Stimulated activated CD4-positive, alpha-beta T cell treated with anti-CD3 and anti-CD28 coated beads, Interleukin-12 subunit alpha, Interleukin-12 subunit beta, amount 100 ng/mL, for 24 hours (primary cell): Measurements from ENCODE around the gene FHOD3.
"Not testable (repeated sequence)": the region's sequence is repeated elsewhere in the genome, so short reads cannot be mapped to it uniquely, and the experiment has no call there.

ENCODE experiments used
- DNase-seq, 2 experiments: peaks; one replicate each; pipeline ENCODE4 v3.0.0-alpha.2; 2020; ENCODE audit warnings: low read depth in 2 of 2

The FHOD3 gene

DNA sequence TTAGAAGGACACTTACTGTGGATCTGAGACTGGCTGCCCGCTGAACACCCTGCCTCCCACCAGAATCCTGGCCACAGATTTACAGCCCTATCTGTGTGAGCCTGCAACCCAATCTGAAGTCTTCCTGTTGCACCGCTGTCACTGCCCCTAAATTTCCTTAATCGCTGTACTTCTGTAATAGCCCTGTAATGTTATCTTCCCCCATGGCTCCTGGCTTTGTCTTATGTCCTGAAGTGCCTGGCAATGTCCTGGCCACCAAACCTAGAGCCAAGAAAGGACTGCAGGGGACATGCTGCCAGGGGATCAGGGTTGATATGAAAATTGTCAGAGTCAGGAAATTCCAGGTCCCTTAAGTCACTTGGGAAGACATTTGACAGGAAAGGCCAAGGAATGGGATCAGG, 52.7 kb downstream of the FHOD3 start:
- DNase-seq, result no peak

DNA sequence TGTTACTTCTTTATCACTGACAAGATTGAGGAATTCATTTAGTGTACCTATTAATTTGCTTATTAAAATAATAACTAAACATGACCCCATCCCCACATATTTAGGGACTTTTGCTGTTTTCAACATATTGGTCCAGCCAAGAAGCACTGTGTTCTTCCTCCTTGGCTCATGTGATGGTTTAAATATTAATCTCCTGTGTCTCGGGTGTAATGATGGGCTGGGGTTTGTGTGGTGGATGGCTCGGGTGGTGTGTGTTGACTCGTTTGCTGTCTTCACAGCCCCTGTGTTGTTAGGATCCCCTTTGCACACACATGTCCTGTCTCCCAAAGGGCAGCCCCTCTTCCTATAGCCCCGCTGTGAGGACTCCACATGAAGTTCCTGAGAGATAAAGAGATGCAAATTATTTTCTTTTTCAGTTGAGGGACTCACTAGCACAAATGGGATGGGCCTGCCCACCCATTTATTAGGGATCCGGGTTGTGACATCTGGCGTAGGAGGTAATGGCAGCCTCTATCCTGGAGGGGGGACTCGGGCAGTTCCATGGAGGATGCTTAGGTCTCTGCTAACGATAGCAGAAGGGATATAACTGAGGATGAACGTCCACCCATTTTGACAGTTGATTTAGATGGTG, 53.4 kb downstream of the FHOD3 start:
- no peak for DNase-seq

DNA sequence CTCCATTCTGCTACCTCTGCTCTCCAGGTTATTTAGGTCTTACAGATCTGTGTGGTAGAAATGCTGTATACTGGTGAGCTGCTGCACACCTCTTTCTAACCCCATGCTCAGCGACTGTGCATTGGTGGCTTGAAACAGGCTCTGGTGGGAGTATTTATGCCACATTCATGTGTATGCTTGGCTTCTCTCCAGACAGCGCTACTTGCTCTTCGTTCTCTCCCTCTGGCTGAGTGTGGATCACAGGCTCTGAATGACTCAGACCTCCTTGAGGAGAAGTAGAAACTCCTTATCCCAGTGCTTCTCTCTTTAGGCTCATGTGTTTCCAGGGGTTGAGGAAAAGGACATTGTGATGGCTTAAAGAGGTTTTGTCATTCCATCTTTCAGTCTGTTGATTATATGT, 54.9 kb downstream of the FHOD3 start:
- DNase-seq, result no peak

DNA sequence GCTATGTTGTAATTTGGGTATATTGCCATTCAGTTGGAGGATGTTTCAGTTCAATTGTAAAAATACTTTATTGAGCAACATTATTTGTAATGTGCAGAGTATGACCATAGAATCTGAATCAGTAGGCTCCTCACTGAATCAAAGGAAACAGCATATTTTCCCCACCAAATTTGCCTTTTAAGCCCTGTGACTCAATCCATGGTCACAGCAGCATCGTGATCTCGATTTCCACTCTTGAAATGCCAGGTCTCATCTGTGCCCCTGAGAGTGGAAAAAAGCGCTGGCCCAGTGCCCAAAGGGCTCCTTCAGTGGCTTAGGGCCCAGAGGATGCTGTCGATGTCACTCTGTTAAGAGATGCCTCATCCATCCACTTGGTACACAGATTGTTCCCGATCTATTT, 57.5 kb downstream of the FHOD3 start:
- no peak for DNase-seq

DNA sequence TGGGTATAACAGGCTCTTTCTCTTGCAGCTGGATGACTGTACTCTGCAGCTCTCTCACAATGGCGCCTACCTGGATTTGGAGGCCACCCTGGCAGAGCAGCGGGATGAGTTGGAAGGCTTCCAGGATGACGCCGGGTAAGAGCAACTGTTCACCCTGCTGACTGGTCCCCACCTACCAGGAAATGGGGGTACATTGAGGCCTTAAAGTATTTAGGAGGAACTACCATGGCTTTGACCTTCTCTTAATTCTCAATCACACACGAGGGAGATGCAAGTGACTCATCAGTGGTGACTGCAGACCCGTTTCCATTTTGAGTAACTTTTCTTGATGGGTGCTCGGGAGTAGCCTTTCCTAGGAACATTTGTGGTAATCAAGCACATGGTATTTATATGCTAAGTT, 58.0 kb downstream of the FHOD3 start:
- no peak for DNase-seq

DNA sequence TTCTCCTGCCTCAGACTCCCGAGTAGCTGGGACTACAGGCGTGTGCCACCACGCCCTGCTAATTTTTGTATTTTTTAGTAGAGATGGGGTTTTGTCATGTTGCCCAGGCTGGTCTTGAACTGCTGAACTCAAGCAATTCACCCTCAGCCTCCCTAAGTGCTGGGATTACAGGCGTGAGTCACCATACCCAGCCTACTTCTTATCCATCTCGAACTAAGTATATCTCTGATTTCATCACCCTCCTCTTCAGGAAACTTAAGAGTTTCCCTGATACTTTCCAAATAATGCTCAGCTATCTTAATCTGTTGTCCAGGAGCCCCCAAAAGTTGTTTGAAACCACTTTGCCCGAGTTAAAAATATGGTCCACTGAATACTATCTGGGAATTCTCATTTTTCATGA, 59.2 kb downstream of the FHOD3 start:
- DNase-seq, result not testable (repeated sequence)

DNA sequence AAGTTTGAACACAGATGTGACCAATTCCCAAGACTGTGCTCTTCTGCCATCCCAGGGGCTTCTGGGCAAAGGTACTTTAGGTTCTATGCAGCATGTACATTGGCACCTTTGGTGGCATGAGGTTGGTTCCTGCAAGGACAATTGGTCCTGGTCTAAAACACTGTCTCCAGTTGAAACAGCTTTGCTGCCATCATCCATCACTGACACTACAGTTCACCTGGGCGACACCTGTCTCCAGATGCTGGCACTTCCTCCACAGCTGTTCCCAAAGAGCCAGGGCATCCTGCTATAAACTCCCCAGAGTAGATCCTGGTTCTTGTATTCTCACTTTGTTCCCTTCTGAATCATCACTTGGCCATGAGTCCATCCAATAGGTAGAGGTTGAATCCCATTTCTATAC, 60.6 kb downstream of the FHOD3 start:
- DNase-seq, result no peak

DNA sequence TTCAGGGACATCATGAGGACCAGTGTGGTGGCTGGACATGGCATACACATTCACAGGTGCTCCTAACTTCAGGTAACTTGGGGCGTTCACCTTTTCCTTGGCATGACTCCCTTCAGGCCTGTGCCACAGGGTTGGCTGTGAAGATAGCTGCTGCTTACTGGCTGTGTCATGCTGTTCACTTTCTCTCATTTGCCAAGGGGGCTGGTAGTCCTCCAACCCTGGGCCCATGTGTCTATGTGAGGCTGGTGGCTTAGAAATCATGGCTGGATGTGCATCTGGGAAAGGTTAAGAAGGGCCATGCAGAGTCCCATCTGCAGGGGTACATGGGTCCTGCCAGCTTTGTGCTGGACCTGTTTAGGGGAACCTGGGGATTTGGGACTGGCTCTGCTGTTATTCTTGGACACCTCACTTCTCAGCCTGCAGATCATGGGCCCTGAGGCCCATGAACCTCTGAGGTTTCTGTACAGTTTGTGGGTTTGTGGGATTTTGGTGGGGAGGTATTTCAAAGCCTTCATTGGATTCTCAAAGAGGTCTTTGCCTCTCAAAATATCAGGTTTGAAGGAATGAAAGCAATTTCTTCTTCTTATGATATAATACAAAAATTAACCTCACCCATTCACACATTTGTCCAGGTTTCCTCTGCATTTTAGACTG, 62.9 kb downstream of the FHOD3 start:
- DNase-seq, result no peak

DNA sequence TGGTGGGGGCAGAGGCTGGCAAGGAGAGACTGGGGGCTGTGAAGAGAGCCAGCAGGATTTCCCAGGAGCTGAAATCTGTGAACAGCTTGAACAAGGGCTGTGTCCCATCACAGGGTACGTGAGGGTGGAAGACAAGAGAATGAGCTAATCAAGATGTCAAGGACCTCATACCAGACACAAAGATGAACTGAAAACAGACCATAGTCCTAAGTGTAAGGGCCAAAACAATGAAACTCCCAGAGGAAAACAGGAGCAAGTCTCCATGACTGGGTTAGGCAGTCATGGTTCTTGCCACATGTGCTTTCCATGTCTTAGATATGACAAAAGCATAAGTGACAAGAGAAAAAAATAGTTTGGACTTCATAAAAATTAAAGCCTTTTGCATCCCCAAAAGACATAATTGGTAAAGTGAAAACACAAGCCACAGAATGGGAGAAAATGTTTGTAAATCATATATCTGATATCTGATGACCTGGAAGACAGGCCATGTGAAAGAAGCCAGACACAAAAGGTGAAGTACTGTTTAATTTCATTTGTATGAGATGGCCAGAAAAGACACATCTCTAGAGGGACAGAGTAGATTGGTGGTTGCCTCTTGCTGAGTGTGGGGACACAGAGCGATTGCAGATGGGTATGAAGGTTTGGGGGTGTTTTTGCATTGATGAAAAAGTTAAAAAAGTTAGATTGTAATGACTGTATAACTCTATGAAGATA, 67.6 kb downstream of the FHOD3 start:
- no peak for DNase-seq

DNA sequence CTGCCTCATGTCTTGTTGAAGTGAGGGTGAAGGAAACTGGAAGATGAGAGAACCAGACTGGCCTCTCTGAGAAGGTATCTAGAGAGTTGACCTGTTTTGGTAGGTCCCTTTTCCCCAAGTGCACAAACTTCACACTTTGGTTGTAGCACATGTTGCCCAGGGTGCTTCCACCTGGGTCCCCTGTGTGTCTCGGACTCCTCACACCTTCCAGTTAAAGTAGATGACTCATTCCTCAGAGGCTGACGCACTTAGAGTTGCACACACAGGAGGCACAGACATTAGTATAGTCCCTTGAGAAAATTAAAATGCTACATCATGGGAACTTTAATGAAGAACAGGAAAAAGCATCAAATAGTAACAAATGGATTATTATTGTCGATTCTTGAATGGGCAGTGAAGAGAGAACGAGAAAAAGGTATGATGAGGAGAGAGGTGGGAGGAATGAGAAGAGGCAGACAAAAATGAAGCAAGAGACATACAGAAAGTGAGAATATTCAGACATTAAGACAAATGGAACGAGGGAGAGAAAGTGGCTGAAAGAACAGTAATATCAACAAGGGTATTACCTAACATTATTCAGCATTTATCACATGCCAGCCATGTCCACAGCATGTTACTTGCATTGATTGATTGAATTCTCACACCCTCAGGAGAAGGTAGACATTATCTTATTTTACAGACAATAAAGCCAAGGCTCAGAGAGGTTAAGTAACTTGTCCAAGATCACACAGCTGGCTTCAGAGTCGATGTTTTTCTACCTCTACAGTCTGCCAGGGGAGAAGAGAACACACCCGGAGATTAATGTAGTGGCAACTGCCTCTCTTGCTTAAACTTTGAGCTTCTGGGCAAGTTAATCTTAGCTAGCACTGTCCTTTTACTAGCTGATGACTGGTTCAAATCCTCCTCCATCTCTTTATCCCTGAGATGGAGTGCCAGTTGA, 68.6 kb downstream of the FHOD3 start:
- DNase-seq, result no peak

DNA sequence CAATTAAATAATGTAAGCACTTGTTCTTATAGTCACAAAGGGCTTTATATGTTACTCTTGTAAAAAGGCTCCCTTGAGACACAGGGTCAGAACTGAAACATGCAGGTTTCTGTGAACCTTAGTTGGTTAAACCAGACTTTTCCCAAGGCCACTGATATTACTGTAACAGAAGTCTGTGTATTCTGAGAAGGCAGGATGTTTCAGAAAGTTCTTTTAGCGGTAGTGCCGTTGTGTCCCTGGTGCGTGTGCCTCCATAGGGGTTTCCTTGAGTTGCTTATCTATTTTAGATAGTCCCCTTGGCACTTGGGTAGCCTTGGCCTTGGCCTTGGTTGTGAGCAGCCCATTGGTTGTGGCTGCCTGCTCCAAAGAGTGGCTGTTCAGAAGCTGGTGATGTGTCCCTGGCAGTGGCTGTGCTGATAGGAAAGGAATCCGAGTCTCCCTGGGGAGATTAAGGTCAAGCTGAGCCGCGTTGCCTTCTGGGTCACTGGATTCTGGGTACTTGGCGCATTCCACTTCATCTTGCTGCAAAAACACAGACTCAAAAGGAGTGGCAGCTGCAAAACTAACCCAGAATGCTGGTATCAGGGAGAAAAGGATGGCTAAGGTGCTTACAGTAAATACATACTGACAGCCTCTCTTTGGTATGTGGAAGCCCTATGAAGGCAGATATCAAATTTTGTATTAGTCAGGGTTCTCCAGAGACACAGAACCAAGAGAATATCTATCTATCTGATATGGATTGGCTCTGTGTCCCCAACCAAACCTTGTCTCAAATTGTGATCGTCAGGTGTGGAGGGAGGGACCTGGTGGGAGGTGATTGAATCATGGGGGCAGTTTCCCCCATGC, 69.7 kb downstream of the FHOD3 start:
- no peak for DNase-seq

DNA sequence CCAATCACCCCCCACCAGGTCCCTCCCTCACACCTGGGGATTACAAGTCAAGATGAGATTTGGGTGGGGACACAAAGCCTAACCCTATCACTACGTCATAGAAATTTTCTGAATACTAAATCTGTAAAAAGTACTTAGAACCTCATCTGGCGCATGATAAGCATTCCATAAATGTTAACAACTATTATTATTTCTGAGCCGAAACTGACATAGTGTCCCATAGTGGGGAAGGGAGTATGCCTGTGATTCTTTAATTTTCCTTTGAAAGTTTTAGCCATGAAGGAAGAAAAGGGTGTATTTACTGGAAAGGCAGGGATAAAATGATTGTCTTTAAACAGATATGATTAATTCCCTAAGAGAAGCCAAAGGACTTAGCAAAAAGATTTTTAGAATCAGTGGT, 71.4 kb downstream of the FHOD3 start:
- DNase-seq, result no peak

DNA sequence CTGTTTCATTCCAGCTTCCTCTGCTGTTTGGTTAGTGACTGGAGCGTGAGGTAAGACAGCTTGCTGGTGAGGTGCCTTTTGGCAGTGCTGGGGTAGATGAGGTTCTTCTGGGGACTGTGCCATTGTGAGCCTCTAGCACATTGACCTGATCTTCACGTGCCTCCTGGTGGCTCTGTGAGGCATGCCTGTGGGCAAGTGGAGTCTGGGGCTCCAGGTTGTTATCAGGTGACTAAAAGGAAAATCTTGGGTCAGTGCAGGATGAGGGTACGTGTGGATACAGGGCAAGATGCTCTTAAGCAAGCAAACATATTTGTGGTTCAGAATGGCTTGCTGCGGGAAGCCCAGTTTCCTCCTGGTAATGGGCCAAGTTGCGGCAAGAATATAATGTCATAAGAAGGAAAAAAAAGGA, 75.4 kb downstream of the FHOD3 start:
- no peak for DNase-seq

DNA sequence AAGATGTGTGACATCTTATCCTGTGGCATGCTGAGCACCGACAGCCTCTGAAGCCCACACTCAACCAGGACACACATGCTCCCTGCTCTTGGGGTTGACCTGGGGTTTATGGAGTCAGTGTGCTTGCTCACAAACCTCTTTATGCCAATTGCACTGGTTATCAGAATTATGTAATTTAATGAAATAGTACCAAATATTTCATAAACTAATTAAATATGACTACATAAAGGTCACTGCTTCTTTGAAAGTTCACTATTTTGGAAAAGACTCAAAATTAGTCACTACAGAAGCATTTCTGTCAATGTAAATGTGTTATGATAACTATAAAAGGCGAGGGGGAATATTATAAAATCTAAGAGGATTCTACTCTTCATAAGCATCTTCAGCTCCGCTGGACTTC, 76.7 kb downstream of the FHOD3 start:
- DNase-seq, result no peak

DNA sequence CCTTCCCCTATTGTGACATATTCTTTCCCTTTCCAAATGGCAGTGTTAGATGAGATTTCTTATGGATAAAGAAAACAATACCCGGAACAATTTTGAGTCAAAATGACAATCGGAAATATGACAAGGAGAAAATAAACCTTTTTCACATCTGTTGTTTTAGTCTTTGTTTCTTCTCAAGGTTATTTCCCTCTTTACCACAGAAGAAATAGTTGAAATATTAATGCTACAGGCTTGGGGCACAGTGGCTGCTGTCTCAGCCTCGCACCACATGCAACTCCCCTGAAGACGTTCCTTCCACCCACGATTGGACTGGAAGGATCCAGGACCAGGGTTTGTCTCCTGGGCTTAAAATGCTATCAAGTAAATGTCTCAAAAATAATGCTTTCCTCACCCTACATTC, 77.6 kb downstream of the FHOD3 start:
- no peak for DNase-seq

DNA sequence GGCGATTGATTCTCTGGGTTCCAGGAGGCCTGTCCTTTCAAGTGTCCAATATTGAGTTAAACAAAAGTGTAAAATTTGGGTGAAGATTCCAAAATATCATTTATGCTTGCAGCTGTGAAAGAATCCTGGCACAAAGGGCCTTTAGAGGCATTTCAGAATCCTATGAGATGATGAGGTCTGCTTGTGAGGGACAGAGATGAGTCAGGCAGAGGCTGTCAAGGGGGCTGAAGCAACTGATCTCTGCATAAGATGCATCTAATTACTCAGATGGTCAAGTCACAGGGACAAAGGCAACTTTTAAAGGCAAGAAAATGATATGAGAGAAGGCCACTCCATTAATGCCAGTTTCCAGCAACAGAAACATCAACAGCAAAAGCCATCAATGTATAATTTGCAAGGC, 78.8 kb downstream of the FHOD3 start:
- no peak for DNase-seq

DNA sequence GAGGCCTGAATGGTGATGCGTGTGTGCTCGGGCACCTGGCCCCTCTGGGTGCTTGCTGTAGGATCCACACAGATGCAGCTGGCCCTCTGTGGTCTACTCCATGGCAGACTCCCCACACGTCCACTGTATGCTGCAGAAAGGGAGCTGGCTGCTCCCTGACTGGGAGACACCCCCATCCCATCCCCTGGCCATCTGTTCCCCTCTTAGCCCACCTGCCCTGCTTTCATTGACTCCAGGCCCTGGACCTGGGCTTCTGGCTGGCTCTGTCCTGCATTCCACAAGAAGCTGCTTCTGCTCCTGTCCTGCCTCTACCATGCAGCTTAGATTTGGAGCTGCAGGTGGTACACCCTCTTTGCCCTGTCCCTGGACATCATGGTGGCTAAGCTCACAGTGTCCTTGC, 80.1 kb downstream of the FHOD3 start:
- DNase-seq, result no peak

DNA sequence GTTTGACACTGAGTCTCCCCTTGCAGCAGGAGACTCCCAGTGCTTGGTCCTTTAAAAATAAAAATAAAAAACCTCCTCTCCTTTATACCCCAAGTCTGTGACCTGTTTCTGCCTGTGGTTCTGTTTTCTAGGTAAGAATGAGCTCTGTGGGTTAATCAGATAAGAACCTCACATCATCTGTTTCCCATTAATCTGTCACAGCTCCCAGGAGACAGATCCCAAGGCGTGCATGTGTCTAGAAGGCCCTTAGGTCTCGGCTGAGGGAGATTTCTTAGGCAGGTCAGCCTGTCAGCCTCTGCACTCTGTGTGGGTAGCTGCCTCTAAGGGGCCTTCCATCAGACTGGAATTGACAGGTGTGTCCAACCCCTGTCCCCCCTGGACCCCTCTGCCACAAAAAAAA, 80.7 kb downstream of the FHOD3 start:
- no peak for DNase-seq

DNA sequence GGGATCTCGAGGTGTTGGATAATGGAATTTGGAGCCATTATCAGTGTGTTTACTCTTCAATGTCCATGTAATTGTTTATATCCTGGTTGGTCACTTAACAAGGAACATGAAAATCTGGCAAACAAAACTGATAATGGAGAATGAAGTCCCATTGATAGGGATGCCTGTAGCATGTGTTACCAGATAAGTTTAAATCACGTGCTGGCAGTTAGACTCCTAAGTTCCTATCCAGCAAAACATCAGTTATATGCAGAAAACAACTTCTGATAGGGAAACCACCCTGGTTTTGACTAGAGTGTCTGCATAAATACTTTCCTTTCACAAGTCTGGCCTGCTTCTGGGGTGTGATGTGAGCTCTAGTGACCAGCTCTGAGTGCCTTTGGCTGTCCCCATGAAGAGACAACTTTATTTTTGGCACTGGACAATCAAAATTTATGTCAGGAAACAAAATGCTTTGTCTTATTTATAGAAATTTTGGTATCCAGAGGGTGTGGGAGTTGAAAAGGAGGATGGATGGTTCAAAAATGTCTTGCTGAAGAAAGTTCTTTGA, 82.0 kb downstream of the FHOD3 start:
- no peak for DNase-seq

DNA sequence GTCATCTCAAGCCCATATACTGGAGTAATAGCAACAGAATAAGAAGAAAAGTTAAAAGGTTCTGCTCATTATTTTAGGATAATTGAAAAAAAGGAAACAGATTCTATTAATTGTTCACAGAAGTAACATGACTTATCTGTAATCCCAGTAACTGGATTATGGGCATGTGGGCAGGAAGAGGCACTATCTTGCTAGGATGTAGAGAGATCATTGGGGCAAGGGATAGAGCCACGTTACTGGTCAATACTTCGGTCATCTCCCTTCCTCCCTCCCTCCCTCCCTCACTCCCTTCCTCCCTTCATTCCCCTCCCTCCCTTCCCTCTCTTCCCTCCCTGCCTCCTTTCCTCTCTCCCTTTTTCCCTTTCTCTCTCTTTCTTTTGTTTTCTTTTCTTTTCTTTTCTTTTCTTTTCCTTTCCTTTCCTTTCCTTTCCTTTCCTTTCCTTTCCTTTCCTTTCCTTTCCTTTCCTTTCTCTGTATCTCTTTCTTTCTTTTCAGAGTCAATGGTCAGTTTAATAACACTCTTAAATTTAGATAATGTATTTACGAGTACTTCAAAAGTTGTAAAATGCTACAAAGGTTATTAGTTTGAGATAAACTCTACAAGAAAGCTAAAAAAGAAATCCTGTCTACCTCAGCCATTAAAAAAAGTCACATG, 82.8 kb downstream of the FHOD3 start:
- DNase-seq, result no peak
